SKM-1 treated with dmso at 0.1 percent for 144 hours (cell line): ENCODE data around the gene NOP16.
A peak's percentile ranks its signal among the peaks of the same experiment; 100 is the strongest.

ENCODE experiments used
- DNase-seq: peaks from one replicate; lab custom pipeline; 2025; ENCODE audit not compliant: unreplicated experiment; lab: John Stamatoyannopoulos, UW

Gene NOP16, protein sequence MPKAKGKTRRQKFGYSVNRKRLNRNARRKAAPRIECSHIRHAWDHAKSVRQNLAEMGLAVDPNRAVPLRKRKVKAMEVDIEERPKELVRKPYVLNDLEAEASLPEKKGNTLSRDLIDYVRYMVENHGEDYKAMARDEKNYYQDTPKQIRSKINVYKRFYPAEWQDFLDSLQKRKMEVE

GRCh38 chr5:176388444-176389134, at the start of gene NOP16, which contains the start of gene HIGD2A:
NOP16 (minus strand) TSS chr5:176388598; CDS start chr5:176388539, 59 bp downstream.
HIGD2A (plus strand) TSS chr5:176388751; CDS start chr5:176388820, 69 bp downstream.
- peak; percentile 99 for DNase-seq

- no peak for DNase-seq
These were observed 48.3 kb upstream of the NOP16 start for GRCh38 chr5:176436656-176437055.

DNA sequence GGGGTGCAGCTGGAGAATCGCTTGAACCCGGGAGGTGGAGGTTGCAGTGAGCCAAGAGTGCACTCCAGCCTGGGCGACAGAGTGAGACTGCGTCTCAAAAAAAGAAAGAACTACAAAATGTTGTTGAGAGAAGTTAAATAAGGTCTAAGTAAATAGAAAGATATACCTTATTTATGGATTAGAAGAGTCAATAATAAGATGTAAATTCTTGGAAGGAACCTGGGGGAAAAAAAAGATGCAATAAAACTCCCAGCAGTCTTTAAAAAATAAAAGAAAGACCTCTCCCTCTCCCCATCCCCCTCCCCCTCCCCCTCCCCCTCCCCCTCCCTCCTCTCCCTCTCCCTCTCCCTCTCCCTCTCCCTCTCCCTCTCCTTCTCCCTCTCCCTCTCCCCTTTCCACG, 44.3 kb upstream of the NOP16 start:
- no peak for DNase-seq

DNA sequence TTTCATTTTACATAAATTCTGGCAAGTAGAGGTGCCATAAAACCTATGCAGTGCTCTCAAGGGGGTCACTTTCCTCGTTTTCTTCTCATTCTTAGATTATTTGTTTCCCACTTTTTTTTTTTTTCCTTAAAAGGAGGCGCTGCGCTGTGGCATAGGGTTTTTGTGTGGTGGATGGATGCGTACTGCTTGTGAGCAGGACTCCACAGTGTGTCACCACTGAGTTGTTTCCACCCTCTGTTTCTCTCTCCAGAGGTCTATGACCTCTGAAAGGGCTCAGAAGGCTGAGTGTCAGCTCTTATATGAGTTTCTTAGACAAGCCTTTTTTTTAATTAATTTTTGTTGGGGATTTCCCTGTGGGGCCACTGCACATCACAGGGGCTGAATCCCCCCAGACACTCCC, 41.6 kb upstream of the NOP16 start:
- DNase-seq = no peak

- DNase-seq = no peak
These were observed 39.6 kb upstream of the NOP16 start for GRCh38 chr5:176427971-176428370.

GRCh38 chr5:176426876-176427275, 38.5 kb upstream of the NOP16 start:
- no peak for DNase-seq

GRCh38 chr5:176425791-176426190, 37.4 kb upstream of the NOP16 start:
- DNase-seq = no peak

- DNase-seq = no peak
These were observed 36.7 kb upstream of the NOP16 start for GRCh38 chr5:176425138-176425537.

DNA sequence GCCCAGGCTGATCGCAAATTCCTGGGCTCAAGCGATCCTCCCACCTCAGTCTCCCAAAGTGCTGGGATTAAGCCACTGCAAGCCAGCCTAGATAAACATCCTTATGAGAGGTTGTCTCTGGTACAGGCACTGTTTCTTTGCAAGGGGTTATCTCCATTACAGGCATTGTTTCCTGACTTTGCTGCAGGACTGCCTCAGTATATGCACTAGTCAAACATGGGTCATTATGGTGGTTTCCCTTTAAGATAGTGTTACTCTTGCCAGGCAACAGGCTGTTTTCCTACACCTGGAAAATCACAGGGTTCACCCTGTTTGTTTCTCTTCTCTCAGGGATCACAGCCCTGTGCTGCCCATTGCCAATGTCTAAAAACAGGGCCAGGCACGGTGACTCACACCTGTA, 35.8 kb upstream of the NOP16 start:
- no peak for DNase-seq

GRCh38 chr5:176420972-176421544, 32.7 kb upstream of the NOP16 start:
- no peak for DNase-seq

- no peak for DNase-seq
These were observed 31.7 kb upstream of the NOP16 start for GRCh38 chr5:176420086-176420485.

GRCh38 chr5:176418251-176418650, 29.9 kb upstream of the NOP16 start:
- no peak for DNase-seq

- DNase-seq = no peak
These were observed 28.6 kb upstream of the NOP16 start for GRCh38 chr5:176416965-176417364.

GRCh38 chr5:176415952-176416924, 27.8 kb upstream of the NOP16 start, which contains the start of gene CLTB:
CLTB (minus strand) TSS chr5:176416539; CDS start chr5:176416363, 176 bp downstream.
- DNase-seq = peak; percentile 86

DNA sequence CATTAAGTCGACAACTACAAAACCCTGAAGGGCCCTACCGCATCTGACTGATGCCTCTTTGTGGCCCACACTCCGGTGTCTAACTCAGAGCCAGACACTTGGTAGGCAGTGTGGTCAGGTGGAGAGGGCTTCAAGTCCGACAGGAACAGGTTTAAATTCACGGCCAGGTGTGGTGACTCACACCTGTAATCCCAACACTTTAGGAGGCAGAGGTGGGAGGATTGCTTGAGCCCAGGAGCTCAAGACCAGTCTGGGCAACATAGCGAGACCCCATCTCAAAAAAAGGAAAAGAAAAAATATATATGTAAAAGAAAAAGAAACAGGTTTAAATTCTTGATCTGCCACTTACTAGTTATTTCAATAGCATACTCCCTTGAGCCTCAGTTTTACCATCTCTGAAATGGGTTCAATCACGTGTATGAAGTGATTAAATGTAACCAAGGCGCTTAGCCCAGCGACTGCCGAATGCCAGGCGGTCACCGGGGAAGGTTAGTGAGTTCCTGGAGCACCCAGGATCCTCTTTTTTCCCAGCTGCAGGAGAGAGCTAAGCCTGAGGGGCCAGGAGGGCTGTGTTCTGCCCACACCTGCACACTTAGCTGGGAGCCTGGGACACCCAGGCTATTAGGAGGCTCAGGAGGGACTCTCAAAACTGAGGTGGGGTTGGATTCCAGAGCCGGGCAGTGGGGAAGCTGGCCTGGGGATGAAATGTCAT, 27.0 kb upstream of the NOP16 start:
- DNase-seq = no peak

DNA sequence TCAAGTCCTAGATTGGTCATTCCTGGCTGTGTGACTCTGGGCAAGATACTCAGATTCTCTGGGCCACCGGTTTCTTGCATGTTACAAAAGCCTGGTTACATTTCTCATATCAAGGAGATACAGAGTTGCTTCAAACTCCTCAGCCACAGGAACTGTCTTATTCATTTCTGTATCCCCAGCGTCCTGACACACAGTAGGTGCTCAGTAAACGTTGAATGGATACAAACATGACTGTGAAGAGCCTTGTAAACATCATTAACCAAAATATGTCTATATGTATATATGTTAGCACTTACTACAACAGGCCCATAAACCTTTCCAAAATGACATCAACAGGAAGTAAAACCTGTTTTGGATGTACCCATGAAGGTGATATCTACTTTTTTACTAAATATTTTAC, 26.3 kb upstream of the NOP16 start:
- no peak for DNase-seq

DNA sequence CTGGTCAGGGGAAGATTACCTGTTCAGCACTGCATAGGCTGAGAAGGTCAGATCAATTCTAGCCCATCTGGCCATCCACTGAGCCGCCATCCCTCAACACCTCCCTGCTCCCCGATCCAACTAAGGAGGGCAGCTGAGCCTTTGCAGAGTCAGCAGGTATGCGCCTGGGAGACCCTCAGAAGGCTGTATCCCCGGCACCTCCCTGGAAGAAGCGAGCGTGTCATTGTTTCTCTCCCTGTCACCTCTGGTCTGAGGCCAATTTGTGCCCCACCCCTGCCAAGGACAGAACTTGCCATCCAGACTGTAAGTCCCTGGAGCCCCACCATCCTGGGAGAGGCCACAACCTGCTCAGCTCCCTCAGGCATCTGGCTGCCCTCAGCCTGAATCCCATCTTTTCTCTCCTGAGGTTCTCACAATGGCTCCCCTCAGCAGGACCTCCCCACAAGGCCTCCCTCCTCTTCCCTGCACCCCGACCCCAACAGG, 25.4 kb upstream of the NOP16 start:
- DNase-seq = no peak

DNA sequence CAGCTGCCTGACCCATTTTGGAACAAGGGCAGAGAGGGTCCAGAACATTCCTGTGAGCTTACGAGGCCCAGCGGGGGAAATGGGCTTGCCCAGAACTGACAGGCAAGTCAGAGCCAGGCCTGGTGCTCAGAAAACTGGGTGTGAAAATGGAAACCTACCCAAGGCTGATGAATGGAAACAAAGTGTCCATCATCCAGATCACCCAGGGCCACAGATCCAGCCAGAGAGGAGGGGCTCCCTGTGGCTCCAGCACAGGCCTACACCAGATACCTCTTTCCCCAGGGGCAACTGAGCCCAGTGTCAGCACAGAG, 24.8 kb upstream of the NOP16 start:
- DNase-seq = no peak

- DNase-seq = no peak
These were observed 24.3 kb upstream of the NOP16 start for GRCh38 chr5:176412517-176413254.
